ENCODE measurements around the gene SPSB3.
"Not testable (repeated sequence)": the region's sequence is repeated elsewhere in the genome, so short reads cannot be mapped to it uniquely, and the experiment has no call there.

Gene SPSB3

DNA sequence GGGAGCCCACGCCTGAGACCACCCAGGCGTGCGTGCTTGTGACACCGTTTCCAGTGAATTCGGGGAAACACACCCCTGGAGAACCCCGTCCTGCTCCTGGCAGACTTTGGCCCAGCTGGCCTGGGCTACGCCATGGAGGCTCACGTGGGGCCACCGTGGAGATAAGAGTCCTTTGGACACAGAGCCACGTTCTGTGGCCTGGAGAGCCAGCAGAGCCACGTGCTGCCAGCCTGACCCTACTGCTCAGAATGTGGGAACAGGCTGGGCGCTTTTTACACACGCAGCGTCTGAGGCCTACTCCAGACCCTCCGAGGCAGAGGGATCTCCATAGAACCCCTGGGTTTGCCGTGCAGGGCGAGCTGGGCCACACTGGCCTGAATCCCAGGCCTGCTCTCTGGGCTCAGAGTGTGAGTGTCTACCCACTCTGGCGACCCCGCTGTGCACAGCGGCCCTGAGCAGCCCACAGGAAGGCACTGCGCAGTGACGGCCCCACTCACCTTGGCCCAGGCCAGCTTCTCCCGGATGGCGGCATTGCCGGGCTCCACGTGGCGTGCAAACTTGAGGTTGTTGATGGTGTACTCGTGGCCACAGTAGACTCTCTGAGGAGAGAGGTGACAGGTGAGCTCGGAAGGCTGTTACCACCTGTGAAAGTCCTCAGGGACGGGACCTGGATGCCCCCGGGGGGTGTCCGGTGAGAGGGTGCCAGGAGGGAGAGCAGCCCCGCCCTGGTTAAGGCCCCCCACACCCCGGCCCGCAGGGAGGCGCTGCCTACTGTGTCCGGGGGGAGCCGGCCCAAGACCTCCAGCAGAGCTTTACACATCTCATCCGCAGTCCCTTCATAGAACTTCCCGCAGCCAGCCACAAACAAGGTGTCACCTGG, 34.3 kb upstream of the SPSB3 start:
- DNase-seq, result no peak

DNA sequence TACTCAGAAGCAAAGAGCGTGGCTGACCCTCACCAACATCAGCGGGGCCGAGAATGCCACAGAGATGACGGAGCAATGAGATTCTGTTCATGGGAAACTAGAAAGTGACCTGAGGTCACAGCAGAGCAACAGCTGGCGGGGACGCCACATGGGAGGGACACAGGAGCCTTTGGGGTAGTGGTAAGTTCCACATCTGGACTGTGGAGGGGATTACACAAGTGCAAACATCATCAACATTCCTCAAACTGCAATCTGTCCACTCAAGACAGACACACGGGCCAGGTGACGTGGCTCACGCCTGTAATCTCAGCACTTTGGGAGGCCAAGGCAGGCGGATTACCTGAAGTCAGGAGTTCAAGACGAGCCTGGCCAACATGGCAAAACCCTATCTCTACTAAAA, 33.1 kb upstream of the SPSB3 start:
- no peak for DNase-seq

DNA sequence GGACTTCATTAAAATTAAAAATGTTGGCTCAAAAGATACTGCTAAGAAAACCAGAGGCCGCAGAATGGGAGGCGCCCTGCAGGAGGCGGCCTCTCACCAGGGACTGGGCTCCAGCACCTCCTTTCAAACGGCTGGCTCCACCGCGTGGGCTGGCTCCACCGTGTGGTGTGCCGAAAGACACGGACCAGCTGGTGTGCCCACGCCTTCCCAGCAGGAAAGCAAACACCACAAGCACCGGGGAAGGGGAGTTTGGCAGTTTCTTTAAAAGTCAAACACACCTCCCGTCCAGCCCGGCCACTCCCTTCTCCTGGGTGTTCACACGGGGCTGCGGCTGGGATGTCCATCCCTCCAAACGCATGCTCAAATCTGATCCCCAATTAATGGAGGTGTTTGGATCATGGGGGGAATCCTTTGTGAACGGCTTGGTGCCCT, 30.4 kb upstream of the SPSB3 start:
- DNase-seq, result peak; percentile 57

DNA sequence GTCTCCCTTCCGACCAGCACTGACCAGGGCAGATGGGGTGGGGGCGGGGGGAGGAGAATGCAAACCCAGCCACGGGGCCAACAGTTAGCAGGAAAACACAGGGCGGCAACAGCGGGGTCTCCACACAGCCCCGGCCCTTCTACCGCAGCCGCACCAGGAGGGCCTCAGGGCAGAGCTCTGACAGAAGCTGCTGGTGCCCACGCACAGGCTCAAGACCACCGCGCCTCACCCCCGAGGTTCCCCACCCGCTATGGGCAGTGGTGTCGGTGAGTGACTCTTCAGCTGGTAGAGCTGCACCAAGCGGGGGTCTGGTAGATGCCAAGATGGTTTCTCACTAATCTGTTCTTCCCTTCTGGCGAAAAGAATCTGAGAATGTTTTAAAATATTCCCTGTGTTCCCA, 28.2 kb upstream of the SPSB3 start:
- DNase-seq, result no peak

DNA sequence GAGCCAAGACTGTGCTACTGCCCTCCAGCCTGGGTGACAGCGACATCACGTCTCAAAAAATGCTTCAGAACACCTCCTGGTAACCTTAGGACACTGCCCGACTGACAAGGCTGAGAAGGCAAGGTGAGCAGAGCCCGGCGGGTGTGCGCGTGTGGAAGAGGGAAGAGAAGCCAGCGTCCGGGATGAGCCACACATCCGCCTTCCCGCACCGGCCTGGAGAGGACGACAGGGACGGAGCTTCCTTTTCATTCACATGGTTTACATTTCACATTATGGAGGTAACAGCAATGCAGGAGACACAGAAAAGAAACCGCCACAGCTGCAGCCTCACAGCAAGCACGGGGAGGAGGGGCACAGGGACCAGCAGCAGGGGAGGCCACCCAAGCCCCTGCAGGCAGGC, 27.7 kb upstream of the SPSB3 start:
- DNase-seq, result no peak

DNA sequence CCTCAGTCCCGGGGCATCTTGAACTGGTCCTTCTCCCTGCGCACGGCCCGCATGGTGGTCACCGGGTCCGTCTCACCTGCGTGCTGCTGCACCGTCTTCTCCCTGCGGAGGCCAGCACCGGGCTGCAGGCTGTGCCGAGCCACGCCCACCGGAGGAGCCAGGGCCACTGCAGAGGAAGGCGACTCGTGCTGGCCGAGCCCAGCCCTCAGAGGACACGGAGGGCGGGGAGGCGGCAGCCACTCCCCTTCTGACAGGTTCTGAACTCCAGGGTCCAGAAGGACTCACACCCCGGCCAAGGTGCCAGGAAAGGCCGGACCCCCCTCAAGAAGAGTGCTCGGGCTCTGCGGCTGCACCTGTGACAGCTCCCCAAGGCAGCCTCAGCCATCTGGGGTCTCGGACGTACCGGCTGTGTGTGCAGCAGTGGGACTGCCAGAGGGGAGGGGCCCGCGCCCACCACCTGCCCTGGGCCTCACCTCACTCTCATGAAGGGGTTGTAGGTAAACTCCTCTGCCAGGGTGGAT, 27.0 kb upstream of the SPSB3 start:
- DNase-seq, result no peak

DNA sequence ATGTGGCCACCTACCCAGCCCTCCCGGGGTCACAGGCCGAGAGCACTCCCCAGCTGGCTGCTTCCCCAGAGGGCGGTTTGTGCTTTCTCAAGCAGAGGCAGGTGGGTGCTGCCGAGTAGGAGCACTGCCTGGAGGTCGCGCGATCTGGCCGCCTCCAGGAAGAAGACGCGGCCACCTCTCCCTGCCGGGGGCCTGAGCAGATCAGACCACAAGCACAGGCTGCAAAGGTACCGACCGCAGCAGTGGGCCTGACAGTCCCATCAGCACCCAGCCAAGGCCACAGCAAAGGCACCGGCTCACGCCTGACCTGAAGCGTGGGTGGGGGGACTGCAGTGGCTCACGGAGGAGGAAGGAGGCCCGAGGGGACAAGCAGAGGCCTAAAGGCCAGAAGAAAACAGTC, 26.3 kb upstream of the SPSB3 start:
- no peak for DNase-seq

DNA sequence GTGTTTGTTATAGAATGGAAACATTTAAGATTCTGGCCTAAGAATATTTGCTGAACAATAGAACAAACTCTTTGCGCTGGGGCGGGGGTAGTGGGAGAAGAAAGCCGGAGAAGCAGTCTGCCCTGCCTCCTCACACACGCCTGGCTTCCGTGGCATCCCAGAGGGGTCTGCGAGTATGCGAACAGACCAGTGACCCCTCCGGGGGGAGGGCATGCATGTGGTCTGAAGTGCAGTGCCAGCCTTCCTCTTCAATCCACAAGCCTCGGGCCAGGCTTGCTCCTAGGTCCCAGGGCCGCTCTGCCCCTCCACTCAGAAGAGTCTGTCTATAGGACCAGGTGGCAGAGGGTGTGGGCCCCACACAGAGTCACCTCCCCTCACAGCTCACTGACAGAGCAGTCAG, 25.3 kb upstream of the SPSB3 start:
- DNase-seq, result no peak

DNA sequence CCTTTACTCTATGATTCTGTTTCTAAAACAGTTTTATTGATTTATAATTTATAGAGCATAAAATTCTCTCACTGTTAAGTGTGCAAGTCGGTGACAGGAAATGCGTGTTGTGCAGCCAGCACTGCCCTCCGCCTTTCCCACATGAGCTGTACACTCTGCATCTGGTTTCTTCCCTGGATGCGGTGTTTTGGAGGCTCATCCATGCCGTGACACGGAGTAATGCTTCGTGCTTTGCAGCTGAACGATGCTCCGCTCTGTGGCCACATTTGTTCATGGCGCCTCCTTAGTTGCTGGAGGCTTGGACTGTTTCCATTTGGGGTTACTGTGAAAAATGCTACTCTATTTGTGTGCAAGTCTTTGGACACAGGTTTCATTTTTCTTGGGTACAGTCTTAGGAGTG, 18.3 kb upstream of the SPSB3 start:
- no peak for DNase-seq

DNA sequence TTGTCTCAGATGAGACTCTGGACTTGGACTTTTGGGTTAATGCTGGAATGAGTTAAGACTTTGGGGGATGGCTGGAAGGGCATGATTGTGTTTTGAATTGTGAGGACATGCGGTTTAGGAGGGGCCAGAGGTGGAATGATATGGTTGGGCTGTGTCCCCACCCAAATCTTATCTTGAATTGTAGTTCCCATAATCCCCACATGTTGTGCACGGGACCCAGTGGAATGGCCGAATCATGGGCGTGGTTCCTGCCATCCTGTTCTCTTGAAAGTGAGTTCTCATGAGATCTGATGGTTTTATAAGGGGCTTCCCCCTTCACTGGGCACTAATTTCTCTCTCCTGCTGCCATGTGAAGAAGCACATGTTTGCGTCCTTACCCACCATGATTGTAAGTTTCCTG, 16.9 kb upstream of the SPSB3 start:
- not testable (repeated sequence) for DNase-seq

DNA sequence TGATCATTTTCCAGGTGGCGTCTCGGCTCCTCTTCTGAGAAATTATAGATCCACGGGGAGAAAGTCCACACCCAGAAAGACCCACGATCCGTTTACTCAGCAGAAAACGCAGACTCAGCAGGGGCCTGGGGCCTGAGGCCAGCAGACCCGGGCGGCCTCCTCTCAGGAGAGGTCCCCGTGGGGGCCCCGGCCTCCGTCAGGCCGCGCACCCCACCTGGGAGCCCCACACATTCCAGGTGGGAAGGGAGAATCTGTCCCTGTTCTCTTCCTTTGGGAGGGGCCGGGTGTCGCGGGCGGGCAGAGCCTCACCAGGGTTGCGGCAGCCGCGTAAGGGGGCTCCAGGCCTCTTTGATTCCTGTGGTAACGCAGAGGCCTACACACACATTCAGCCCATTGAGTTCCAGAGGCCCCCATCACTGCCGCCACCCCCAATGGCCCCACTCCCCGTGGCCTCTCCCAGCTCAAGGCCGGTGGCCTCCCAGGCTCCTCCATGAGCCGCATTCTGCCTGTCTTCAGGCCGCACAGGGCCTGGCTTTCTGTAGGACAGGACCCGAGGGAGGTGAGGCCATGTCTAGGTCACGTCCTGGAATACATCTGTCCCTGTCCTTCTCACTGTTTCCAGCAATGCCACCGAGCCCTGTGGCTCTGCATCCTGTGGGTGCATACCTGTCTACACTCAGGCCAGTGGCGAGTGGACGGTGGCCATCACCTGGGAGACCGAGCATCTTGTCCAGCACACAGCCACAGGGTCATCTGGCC, 12.7 kb upstream of the SPSB3 start:
- no peak for DNase-seq

DNA sequence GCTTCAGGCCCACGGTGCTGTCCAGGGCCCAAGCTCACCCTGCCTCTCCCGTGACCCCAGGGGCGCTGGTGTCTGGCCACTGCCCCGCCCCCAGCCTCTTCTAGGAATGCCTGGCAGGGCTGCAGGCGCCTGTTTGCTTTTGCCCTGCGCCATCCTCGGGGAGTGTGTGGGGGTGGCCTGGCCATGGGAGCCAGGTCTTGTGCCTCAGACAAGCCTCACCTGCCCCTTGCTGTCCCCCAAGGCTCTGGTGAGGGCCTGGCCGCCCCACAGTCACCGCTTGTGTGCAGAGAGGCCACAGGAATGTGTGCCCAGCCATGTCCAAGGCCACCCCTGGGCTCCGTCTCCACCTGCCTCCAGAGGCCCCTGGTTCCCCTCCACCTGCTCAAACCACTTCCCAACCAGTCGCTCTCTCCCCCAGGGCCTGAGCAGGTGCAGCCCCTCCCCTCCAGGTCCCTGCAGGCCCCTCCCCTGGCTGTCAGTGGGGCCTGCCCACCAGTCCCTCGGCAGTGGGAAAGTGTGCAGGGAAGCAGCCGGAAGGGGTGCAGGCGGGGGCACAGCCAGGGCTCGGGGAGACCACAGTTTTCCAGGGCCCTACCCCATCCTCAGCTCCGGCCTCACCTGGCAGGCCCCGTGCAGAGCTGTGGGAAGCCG, 12.0 kb upstream of the SPSB3 start:
- DNase-seq, result no peak

DNA sequence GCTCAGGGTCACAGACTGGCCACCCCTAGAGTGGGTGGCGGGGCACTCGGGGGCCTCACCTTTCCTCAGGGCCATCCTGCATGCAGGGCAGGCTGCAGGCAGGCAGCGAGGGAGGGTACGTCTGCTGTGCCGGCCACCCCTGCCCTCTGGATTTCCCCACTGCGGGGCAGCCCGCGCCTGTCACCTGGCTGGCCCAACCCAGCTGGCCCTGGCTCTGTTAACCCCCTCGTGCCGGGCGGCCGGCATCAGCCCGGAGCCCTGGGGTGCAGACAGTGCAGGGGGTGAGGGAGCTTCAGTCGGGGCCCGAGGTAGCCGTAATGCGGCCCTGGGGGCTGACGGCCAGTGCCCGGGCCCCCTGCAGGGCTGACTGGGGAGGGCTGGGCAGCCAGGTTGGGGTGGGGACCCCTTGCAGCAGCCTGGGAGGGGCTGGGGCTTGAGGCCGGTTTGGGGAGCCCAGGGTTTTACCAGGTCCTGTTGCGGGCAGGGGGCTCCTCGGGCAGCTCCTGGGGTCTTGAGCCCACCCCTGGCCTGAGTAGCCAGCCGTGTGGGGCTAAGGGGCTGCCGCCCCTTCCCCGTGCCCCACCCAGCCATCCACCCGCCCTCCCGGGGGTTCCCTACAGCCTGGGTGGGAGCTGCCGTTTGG, 11.3 kb upstream of the SPSB3 start, which contains the start of gene IGFALS:
TSS of gene IGFALS (minus strand) at position 128 of the 643 bp plus-strand sequence. CDS start at position 75, 53 bp downstream.
- no peak for DNase-seq

DNA sequence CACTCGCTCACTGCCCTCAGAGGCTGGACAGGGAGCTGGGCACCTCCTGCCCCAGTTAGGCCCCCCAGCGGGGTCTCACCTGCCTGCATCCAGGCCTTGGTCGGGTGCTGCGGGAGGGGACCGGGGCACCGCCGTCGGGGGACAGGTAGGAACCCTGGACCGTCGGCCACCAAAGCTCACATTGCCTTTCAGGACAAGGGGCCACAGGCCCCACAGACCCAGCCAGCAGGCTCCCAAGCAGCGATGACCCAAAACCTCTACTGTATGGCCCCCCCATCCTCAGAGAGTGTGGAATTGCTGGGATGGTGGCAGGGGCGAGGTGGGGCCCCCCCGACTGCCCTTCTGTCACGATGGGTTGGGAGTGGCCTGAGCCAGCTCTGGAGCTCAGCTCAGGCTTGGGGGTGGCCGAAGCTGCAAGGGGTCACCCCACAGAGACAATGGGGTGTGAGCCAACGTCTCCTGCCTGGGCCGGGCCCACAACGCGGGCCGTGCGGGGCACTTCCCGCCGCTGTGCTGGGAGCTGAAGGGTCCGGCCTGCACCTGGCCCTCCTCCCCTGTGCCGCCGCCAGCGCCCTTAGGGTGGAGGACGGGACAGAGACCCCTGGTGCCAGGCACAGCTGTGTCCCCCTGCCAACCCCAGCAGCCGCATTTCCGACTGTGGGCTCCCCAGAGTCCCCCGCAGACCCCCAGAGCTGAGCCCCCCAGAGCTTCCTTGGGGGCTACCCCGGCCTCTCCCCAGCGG, 10.6 kb upstream of the SPSB3 start:
- DNase-seq, result no peak

DNA sequence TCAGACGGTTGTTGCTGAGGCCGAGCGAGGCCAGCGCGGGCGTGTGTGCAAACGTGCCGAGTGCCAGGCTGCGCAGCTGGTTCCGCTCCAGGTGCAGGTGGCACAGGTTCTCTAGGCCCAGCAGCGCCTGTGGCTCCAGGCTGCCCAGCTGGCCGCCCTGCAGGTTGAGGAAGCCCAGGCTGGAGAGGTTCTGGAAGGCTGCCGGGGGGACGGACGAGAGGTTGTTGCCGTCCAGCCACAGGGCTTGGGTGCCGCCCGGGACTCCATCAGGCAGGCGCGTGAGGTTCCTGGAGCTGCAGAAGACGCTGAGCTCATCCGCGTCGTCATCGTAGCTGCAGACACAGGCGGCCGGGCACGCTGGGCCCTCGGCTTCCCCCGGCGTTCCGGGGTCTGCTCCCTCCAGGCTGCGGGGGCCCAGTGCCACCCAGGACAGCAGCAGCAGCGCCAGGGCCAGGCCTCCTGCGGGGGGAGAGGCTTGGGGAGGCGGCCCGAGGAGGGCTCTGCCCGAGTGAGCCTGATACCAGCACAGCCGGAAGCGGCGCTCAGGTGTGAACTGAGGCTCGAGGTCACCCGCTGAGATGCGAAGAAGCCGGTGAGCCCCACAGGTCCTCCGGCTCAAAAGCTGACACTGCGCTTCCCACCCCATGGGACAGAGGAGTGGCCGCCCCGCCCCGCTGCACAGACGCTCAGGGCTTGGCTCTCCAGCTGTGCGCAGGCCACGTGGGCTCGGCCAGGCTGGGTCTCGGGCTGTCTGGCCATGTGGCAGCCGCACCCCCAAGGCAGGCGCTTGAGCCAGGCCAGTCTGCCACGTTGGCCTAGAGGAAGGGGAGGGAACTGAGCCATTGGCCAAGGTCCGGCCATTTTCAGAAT, 9.8 kb upstream of the SPSB3 start:
- DNase-seq, result no peak

DNA sequence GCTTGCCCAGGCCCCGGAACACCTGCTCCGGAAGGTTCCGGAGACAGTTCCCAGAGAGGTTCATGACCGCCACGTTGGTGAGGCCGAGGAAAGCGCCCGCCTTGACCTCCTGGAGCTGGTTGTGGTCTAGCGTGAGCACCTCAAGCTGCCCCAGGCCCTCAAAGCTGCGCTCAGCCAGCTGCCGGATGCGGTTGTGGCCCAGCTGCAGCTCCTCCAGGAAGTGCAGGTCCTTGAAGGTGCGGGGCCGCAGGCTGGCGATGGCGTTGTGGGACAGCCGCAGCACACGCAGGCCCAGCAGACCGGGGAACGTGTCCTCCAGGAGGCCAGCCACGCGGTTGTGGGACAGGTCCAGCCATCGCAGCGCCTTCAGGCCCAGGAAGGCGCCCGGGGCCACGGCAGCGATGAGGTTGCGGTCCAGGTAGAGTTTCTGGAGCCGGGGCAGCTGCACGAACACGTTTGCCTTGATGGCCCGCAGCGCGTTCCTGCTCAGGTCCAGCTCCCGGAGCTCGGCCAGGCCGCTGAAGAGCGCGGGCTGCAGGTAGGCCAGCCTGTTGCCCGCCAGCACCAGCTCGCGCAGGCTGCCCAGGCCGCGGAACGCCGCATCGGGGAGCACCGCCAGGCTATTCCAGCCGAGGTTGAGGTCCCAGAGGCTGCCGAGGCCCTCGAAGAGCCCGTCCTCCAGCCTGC, 9.0 kb upstream of the SPSB3 start:
- no peak for DNase-seq

DNA sequence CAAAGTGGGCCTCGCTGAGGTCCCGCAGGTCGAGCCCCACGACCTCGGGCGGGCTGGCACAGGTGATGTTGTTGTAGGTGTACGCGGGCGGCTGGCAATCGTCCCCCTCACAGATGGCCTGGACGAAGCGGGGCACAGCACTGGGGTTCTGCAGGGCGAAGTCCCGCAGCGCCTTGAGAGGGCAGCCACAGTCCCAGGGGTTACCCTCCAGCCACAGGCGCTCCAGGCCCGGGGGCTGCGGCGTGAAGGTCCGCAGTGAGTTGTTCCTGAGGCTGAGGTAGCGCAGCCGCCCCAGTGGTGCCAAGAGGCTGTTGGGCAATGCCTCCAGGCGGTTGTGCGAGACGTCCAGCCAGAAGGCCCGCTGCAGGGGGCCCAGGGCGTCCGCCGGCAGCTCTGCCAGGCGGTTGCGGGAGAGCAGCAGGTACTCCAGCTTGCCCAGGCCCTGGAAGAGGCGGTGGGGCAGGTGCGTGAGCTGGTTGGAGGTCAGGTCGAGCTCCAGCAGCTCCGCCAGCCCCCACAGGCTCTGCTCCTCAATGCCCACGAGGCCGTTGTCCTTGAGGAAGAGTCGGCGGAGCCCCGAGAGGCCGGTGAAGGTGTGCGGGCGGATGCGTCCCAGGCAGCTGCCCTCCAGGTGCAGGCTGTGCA, 8.4 kb upstream of the SPSB3 start:
- DNase-seq, result no peak

DNA sequence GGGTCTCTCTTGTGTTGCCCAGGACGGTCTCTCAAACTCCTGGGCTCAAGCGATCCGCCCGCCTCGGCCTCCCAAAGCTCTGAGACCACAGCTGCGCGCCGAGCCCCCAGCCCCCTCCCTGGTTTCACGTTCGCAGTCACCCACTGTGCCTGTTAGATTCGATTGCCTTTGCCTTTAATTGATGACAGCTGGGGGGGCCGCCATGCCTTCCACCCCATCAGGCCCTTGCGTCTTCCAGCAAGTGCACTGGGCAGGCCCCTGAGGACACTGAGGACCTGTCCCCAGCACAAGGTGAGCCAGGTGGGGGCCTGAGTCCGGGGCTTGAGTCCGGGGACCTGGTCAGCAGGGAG, 7.9 kb upstream of the SPSB3 start:
- no peak for DNase-seq

DNA sequence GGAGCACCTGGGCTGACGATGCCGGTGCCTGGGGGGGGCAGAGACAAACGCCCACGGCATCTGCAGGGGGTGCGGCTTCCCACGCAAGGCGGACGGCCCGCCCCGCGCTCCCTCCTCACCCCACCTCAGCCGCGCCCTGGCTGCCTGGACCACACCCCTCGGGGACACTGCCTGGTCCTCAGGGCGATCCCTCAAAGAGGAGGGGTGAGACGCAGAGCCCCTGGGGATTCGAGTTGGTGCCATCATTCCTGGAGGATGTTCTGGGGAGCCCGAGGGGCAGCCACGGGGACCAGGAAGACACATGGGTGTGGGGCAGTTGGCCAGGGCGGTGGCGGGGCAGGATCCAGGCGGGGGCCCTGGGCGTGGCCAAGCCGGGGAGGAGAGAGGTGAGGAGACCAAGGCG, 7.3 kb upstream of the SPSB3 start:
- DNase-seq, result no peak

DNA sequence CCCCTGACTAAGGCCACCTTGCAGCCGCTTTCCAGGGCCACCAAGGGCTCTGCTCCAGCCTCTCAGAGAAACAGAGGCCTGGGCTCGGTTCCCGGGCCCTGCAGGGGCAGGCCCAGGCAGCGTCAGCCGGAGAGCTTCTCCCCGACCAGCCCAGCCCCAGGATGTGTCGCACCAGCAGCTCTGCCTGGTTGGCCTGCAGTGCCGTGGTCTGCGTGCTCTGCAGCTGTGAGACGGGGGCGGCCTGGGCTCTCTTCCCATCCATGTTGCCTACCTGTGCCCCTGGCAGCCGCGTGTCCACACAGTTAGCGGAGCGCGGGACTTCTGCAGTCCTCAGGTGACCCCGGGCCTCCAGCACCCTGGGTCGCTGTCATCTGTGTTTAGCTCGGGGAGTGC, 6.3 kb upstream of the SPSB3 start:
- DNase-seq, result no peak

All from fibroblast of skin of scalp (primary cell).